Urinary bladder (tissue), 4 donors: Measurements from ENCODE around the gene ANTXRL. TPM values are rescaled to one million over a fixed set of nuclear protein-coding genes. Genes with fewer than 3 reads are reported as not detected.
"Not testable (repeated sequence)": the region's sequence is repeated elsewhere in the genome, so short reads cannot be mapped to it uniquely, and the experiment has no call there.

Source experiments
- DNase-seq: peaks from one replicate; pipeline ENCODE4 v3.0.0-alpha.2; 2015; ENCODE audit errors: extremely low spot score
- H3K27ac ChIP-seq: one replicate; pipeline ENCODE4 v1.5.1; 2013; ENCODE audit warnings: low read depth, mild to moderate bottlenecking, moderate library complexity
- H3K36me3 ChIP-seq: one replicate; pipeline ENCODE4 v1.6.1; 2013; ENCODE audit warnings: mild to moderate bottlenecking, moderate library complexity; ENCODE audit not compliant: insufficient read depth
- H3K4me1 ChIP-seq: one replicate; pipeline ENCODE4 v1.6.1; 2013; ENCODE audit warnings: mild to moderate bottlenecking, moderate library complexity; ENCODE audit not compliant: insufficient read depth
- H3K4me3 ChIP-seq: one replicate; pipeline ENCODE4 v1.5.1; 2013; ENCODE audit warnings: low read depth, low read length
- WGBS: extraction: QIAGEN DNeasy Blood & Tissue Kit; methylation state at CpG from one replicate; pipeline ENCODE4 v1.1.7; 2013; 5-methylcytosine and 5-hydroxymethylcytosine counted together
- polyA plus RNA-seq: library from polyadenylated mRNA; stranded (reverse); fragments of 200-250 nt; gene quantifications from one replicate; pipeline ENCODE4 v1.2.3, GENCODE V29; 2013
- total RNA-seq: library from RNA; depleted of rRNA; stranded (reverse); fragments of >200 nt; gene quantifications from one replicate; pipeline ENCODE4 v1.2.3, GENCODE V29; 2014
- donor health status: healthy with polysubstance abuse.
- donor health status: healthy.

ANTXRL gene
- total and polyA plus RNA-seq, 2 donors: 0.44 TPM; not detected in 1

DNA sequence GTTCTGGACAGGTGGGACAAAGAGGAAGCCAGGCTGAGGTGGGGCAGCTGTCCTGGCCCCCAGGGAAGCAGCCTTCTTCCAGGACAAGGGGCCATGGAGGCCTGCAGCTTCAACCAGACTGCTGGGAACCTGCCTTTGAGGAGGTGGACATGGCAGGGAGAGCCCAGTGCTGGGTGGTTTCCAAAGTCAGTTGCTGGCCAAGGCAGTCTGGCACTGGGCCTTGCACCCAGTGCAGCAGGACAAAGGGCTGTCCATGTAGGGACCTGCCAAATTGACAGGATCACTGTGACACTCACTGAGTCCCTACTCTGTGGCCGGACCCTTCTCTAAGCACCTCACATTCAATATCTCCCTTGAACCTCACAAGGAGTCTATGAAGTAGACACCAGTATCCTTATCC is 90.2 kb downstream of the ANTXRL start:
- not testable (repeated sequence) for H3K4me1 ChIP-seq, H3K36me3 ChIP-seq, H3K4me3 ChIP-seq, DNase-seq, H3K27ac ChIP-seq
- WGBS: no CpG with 5 or more reads among the region's 1 CpG

DNA sequence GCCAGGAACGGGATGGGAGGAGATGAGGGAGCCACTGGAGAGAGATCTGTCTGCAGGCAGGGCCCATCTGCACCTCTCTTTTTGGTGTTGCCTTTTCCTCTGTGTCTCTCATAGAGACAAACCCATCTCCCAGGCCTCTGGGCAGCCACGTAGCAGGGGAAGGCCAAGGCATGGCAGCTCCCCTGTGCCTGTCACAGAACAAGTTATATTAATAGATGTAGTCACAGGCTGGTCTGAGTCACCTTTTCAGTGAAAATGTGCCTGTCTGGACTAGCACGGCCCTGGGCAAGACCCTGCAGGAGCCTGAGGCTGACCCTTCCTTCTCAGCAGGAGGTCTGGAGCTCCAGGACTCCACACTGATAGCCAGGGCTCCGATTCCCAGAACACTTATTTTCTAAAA is 90.9 kb downstream of the ANTXRL start:
- WGBS: 67% methylated on average over 1 of the region's 4 CpGs
- H3K36me3 ChIP-seq, H3K4me1 ChIP-seq, DNase-seq, H3K27ac ChIP-seq, H3K4me3 ChIP-seq: not testable (repeated sequence)

- not testable (repeated sequence) for H3K4me3 ChIP-seq, H3K27ac ChIP-seq, DNase-seq, H3K4me1 ChIP-seq, H3K36me3 ChIP-seq
- 51% methylated on average over 8 of the region's 8 CpGs for WGBS
These were observed 91.3 kb downstream of the ANTXRL start for GRCh38 chr10:46378108-46378507.

- H3K4me1 ChIP-seq, H3K4me3 ChIP-seq, H3K36me3 ChIP-seq, DNase-seq, H3K27ac ChIP-seq: not testable (repeated sequence)
- 58% methylated on average over 2 of the region's 5 CpGs for WGBS
These were observed 92.5 kb downstream of the ANTXRL start for GRCh38 chr10:46379233-46379848.

Other genes starting within 250 kb of the ANTXRL start
- not detected for gene MSMB, start 240.7 kb upstream of the ANTXRL start, total RNA-seq
- 1.1 TPM for gene MSMB, start 240.7 kb upstream of the ANTXRL start, polyA plus RNA-seq
- 9.1 TPM for gene ANXA8L1, start 88.8 kb downstream of the ANTXRL start, total RNA-seq
- 12.0 TPM for gene ANXA8L1, start 88.8 kb downstream of the ANTXRL start, polyA plus RNA-seq
- gene NPY4R, start 179.0 kb downstream of the ANTXRL start, total RNA-seq: 0.16 TPM
- not detected for gene NPY4R, start 179.0 kb downstream of the ANTXRL start, polyA plus RNA-seq